Activated CD8-positive, alpha-beta T cell treated with anti-CD3 and anti-CD28 coated beads, Interleukin-2, amount 10 ng/mL, durations not matched to agents 7 days and 5 days (primary cell): ENCODE measurements around the gene OXCT1. TPM values are rescaled to one million over a fixed set of nuclear protein-coding genes. Genes with fewer than 3 reads are reported as not detected.
"Not testable (repeated sequence)": the region's sequence is repeated elsewhere in the genome, so short reads cannot be mapped to it uniquely, and the experiment has no call there.

ENCODE experiments used
- ATAC-seq: fragments of 150-1000 bp; cut with Tn5 transposase; one replicate; pipeline ENCODE4 v1.10.0; 2021; ENCODE audit warnings: moderate library complexity
- CTCF ChIA-PET: fragments of 350-600 bp; sonication (Branson Sonifier 250); formaldehyde crosslinking; loops from one replicate; lab custom pipeline; 2021; ENCODE audit warnings: antibody characterized with exemption; lab: Charles Lee
- POLR2A ChIA-PET: fragments of 350-600 bp; sonication (Branson Sonifier 250); formaldehyde crosslinking; loops from one replicate; lab custom pipeline; 2021; ENCODE audit warnings: antibody characterized with exemption; lab: Charles Lee
- DNase-seq: peaks from one replicate; pipeline ENCODE4 v3.0.0-alpha.2; 2020
- H3K27ac Mint-ChIP-seq: one replicate; pipeline ENCODE4 v1.8.0; 2021; ENCODE audit warnings: mild to moderate bottlenecking, mixed read lengths
- H3K27me3 Mint-ChIP-seq: one replicate; pipeline ENCODE4 v1.8.0; 2021; ENCODE audit warnings: low read depth, mixed read lengths
- H3K36me3 Mint-ChIP-seq: one replicate; pipeline ENCODE4 v1.8.0; 2021; ENCODE audit warnings: low read depth, mixed read lengths
- H3K4me1 Mint-ChIP-seq: one replicate; pipeline ENCODE4 v1.8.0; 2021; ENCODE audit warnings: low read depth, mixed read lengths
- H3K4me3 Mint-ChIP-seq: one replicate; pipeline ENCODE4 v1.8.0; 2021; ENCODE audit warnings: mild to moderate bottlenecking, mixed read lengths
- H3K9me3 Mint-ChIP-seq: one replicate; pipeline ENCODE4 v1.8.0; 2022; ENCODE audit warnings: mixed read lengths; ENCODE audit not compliant: insufficient read depth
- total RNA-seq, 2 experiments: library from RNA; stranded (reverse); gene quantifications; one replicate each; pipeline ENCODE4 v1.2.3, GENCODE V29; 2021

The OXCT1 gene
- total RNA-seq, 2 experiments from 2014 or later = 59.3 to 61.0 TPM

DNA sequence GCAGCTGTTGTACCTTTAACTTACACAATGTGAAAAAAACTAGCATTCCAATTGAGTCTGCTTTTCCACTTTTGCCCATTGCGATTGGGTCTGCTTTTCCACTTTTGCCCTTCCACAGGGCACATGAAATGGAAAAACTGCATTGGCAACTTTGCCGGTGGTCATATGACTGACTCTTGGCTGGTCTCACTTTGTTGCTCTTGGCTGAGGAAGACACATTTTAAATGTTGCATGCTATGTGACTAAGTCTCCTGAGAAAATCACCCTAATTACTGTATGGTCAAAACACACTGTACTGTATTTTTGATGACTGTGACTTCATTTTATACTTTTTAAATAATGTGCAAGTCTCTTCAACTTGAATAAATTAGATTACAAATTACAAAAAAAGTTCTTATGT, 1.6 kb upstream of the OXCT1 start:
- Mint-ChIP-seq H3K27ac (no peak overlapping the region), H3K4me1 (peaks cover 46% of the 10 kb centered on the region), H3K36me3 (peaks cover 15% of the 10 kb centered on the region), H3K27me3 (no peaks in the 10 kb centered on the region), H3K9me3 (no peaks in the 10 kb centered on the region), H3K4me3 (no peak overlapping the region)
- no peak for DNase-seq
- POLR2A ChIA-PET = interaction anchor here (3.4 kb wide), 1 partner anchor 53 kb away, joined by 19 read pairs; the partner anchor contains the start of gene FBXO4
- CTCF ChIA-PET = interaction anchor here (1.9 kb wide), 1 partner anchor 15 kb away, joined by 6 read pairs; no protein-coding TSS in a partner anchor
- no peak for ATAC-seq

GRCh38 chr5:41870627-41871048, 413 bp upstream of the OXCT1 start:
- CTCF ChIA-PET = interaction anchor here (0.6 to 1.9 kb wide), 3 partner anchors 14 to 67 kb away, joined by 3 to 6 read pairs (median 4); no protein-coding TSS in a partner anchor
- POLR2A ChIA-PET = interaction anchor here (0.6 to 3.4 kb wide), 8 partner anchors 15 to 1251 kb away, joined by 3 to 19 read pairs (median 3); partner anchors contain the start of genes FBXO4 and RIMOC1
- peaks cover 54% of the 10 kb centered on the region for H3K4me1 Mint-ChIP-seq
- DNase-seq (no peak), ATAC-seq (no peak)
- peak overlapping the region; percentile 88 for H3K4me3 Mint-ChIP-seq
- no peaks in the 10 kb centered on the region for H3K27me3 Mint-ChIP-seq
- H3K36me3 Mint-ChIP-seq = peaks cover 20% of the 10 kb centered on the region
- peak overlapping the region; percentile 91 for H3K27ac Mint-ChIP-seq
- H3K9me3 Mint-ChIP-seq = no peaks in the 10 kb centered on the region

DNA sequence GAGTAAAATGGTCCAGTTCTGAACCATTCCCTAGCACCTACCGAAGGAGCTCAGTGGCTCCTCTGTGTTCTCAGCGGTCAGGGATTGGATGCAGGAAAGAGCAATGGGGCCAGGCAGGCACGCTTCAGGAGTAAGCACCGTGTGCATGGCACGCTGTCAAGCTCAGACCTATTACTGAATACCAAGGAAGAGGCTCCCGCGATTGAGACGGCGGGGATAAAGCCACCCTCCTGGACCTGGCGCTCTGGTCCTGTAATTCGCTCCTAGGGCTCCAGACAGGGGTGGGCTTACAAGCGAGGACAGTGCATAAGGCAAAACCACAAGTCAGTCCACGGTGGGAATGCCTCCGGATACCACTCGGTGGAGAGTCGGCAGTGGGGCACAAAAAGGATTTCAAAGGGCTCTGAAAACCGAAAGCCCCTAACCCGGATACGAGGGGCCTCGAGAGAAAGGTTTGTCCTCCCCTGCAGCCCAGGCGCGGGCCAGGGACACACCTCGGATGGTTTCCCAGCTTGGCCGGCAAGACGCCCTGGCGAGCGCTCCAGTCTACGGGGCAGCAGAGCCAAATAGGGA, 988 bp downstream of the OXCT1 start:
- CTCF ChIA-PET = interaction anchor here (1.1 to 6.3 kb wide), 2 partner anchors 14 to 57 kb away, joined by 3 to 44 read pairs; no protein-coding TSS in a partner anchor
- H3K4me3 Mint-ChIP-seq = peak overlapping the region; percentile 88
- DNase-seq (peak; percentile 36), ATAC-seq (peak; percentile 2)
- H3K27ac Mint-ChIP-seq = peak overlapping the region; percentile 91
- no peaks in the 10 kb centered on the region for H3K27me3 Mint-ChIP-seq
- H3K4me1 Mint-ChIP-seq = peaks cover 57% of the 10 kb centered on the region
- POLR2A ChIA-PET = interaction anchor here (1.6 to 3.4 kb wide), 2 partner anchors 35 to 56 kb away, joined by 13 to 19 read pairs; partner anchors contain the start of genes FBXO4 and RIMOC1
- no peaks in the 10 kb centered on the region for H3K9me3 Mint-ChIP-seq
- H3K36me3 Mint-ChIP-seq = peaks cover 18% of the 10 kb centered on the region

DNA sequence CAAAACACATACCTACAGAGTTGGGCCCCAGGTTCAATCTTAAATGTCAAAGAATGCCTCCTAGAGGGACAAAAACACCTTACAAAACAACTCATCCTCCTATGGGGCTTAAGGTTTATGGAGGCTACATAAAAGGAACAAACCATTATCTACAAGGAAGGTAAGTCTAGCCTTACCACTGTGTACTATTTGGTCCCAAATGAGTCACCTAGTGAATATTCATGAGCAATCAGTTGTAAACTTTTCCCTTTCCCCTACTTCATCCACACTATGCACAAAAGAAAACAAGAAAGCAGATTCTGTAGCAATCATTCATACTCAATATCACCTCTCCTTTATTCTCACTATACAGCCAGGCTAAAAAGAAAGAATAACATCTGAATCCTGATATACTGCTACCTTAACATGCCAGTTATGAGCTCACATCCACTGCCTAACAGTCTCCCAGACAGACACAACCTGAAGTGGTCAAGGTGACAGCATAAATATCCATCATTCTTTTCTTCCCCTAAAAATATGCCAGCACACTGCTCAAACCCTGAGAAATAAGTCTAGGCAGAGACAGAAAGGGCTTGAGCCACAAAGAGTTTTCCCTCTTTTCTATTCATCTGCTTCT, 6.2 kb downstream of the OXCT1 start:
- Mint-ChIP-seq H3K4me1 (peaks cover 55% of the 10 kb centered on the region), H3K4me3 (no peak overlapping the region), H3K27ac (peak overlapping the region; percentile 2), H3K27me3 (no peaks in the 10 kb centered on the region), H3K36me3 (peaks cover 40% of the 10 kb centered on the region), H3K9me3 (no peaks in the 10 kb centered on the region)
- ChIA-PET CTCF (interaction anchor here (1.2 to 6.3 kb wide), 4 partner anchors 9 to 193 kb away, joined by 3 to 44 read pairs (median 12); no protein-coding TSS in a partner anchor), POLR2A (interaction anchor here (0.7 kb wide), 1 partner anchor 61 kb away, joined by 4 read pairs; the partner anchor contains the start of gene FBXO4)
- ATAC-seq (no peak), DNase-seq (no peak)

GRCh38 chr5:41858890-41859289, 11.3 kb downstream of the OXCT1 start:
- DNase-seq (no peak), ATAC-seq (no peak)
- ChIA-PET POLR2A (interaction anchor here (1.0 kb wide), 1 partner anchor 45 kb away, joined by 3 read pairs; no protein-coding TSS in a partner anchor), CTCF (interaction anchor here (0.6 to 8.3 kb wide), 5 partner anchors 9 to 197 kb away, joined by 3 to 150 read pairs (median 4); partner anchors contain the start of gene FBXO4)
- Mint-ChIP-seq H3K4me3 (no peak overlapping the region), H3K4me1 (peaks cover 14% of the 10 kb centered on the region), H3K27me3 (no peaks in the 10 kb centered on the region), H3K36me3 (peaks cover 37% of the 10 kb centered on the region), H3K9me3 (no peaks in the 10 kb centered on the region), H3K27ac (no peak overlapping the region)

- ATAC-seq = no peak
- DNase-seq = no peak
- Mint-ChIP-seq H3K9me3 (no peaks in the 10 kb centered on the region), H3K27me3 (no peaks in the 10 kb centered on the region), H3K4me3 (no peak overlapping the region), H3K4me1 (peaks cover 8% of the 10 kb centered on the region), H3K36me3 (peaks cover 41% of the 10 kb centered on the region), H3K27ac (no peak overlapping the region)
- ChIA-PET POLR2A (no interaction called here), CTCF (interaction anchor here (1.1 to 8.3 kb wide), 5 partner anchors 10 to 197 kb away, joined by 3 to 150 read pairs (median 7); partner anchors contain the start of gene FBXO4)
Measured at GRCh38 chr5:41857989-41858388, 12.2 kb downstream of the OXCT1 start.

- DNase-seq = peak; percentile 75
- ChIA-PET CTCF (interaction anchor here (0.5 to 8.3 kb wide), 35 partner anchors 10 to 1033 kb away, joined by 3 to 150 read pairs (median 4); partner anchors contain the start of genes FBXO4, GHR, OXCT1 and RIMOC1), POLR2A (interaction anchor here (0.6 to 1.0 kb wide), 2 partner anchors 8 to 21 kb away, joined by 3 to 6 read pairs; no protein-coding TSS in a partner anchor)
- Mint-ChIP-seq H3K27ac (no peak overlapping the region), H3K36me3 (peaks cover 45% of the 10 kb centered on the region), H3K27me3 (no peaks in the 10 kb centered on the region), H3K9me3 (no peaks in the 10 kb centered on the region), H3K4me3 (no peak overlapping the region), H3K4me1 (peaks cover 8% of the 10 kb centered on the region)
- ATAC-seq = peak; percentile 88
Measured at GRCh38 chr5:41856644-41857491, 13.4 kb downstream of the OXCT1 start.

GRCh38 chr5:41852293-41852692, 17.9 kb downstream of the OXCT1 start:
- Mint-ChIP-seq H3K9me3 (peaks cover 6% of the 10 kb centered on the region), H3K4me1 (no peaks in the 10 kb centered on the region), H3K36me3 (peaks cover 48% of the 10 kb centered on the region), H3K27ac (no peak overlapping the region), H3K27me3 (no peaks in the 10 kb centered on the region), H3K4me3 (no peak overlapping the region)
- DNase-seq (no peak), ATAC-seq (no peak)
- ChIA-PET POLR2A (no interaction called here), CTCF (no interaction called here)

GRCh38 chr5:41851116-41851515, 19.1 kb downstream of the OXCT1 start:
- POLR2A ChIA-PET = no interaction called here
- Mint-ChIP-seq H3K27ac (no peak overlapping the region), H3K9me3 (peaks cover 6% of the 10 kb centered on the region), H3K4me1 (no peaks in the 10 kb centered on the region), H3K27me3 (no peaks in the 10 kb centered on the region), H3K4me3 (no peak overlapping the region), H3K36me3 (peaks cover 53% of the 10 kb centered on the region)
- CTCF ChIA-PET = no interaction called here
- ATAC-seq = no peak
- no peak for DNase-seq

- Mint-ChIP-seq H3K9me3 (peaks cover 6% of the 10 kb centered on the region), H3K27ac (no peak overlapping the region), H3K27me3 (no peaks in the 10 kb centered on the region), H3K4me3 (no peak overlapping the region), H3K4me1 (no peaks in the 10 kb centered on the region), H3K36me3 (peaks cover 53% of the 10 kb centered on the region)
- ATAC-seq = no peak
- ChIA-PET CTCF (interaction anchor here (0.9 kb wide), 1 partner anchor 156 kb away, joined by 3 read pairs; no protein-coding TSS in a partner anchor), POLR2A (no interaction called here)
- no peak for DNase-seq
Measured at GRCh38 chr5:41848983-41849382, 21.2 kb downstream of the OXCT1 start.

- H3K27ac Mint-ChIP-seq = not testable (repeated sequence)
- POLR2A ChIA-PET = interaction anchor here (0.7 kb wide), 1 partner anchor 24 kb away, joined by 6 read pairs; the partner anchor contains the start of gene OXCT1
- CTCF ChIA-PET = interaction anchor here (1.6 to 4.0 kb wide), 3 partner anchors 10 to 91 kb away, joined by 4 to 23 read pairs (median 19); no protein-coding TSS in a partner anchor
Measured at GRCh38 chr5:41845751-41846150, 24.5 kb downstream of the OXCT1 start.

More at GRCh38 chr5:41845751-41846150, 24.5 kb downstream of the OXCT1 start:
- H3K36me3 Mint-ChIP-seq = peaks cover 36% of the 10 kb centered on the region
- not testable (repeated sequence) for H3K27me3 Mint-ChIP-seq, H3K4me3 Mint-ChIP-seq, H3K9me3 Mint-ChIP-seq, ATAC-seq, H3K4me1 Mint-ChIP-seq, DNase-seq
